T-helper 1 cell treated with Interleukin-12 subunit alpha and Interleukin-12 subunit beta and Interleukin-4 antibody, amounts not matched to agents 30 μg/mL and 1 μg/mL, for 36 hours (primary cell): ENCODE data around the gene DPH7.
"Not testable (repeated sequence)": the region's sequence is repeated elsewhere in the genome, so short reads cannot be mapped to it uniquely, and the experiment has no call there.

Experiments used
- H3K27ac Mint-ChIP-seq: one replicate; pipeline ENCODE4 v1.8.0; 2021; ENCODE audit warnings: mild to moderate bottlenecking, mixed read lengths
- H3K27me3 Mint-ChIP-seq: one replicate; pipeline ENCODE4 v1.8.0; 2021; ENCODE audit warnings: low read depth, mixed read lengths
- H3K36me3 Mint-ChIP-seq: one replicate; pipeline ENCODE4 v1.8.0; 2021; ENCODE audit warnings: low read depth, mixed read lengths
- H3K4me1 Mint-ChIP-seq: one replicate; pipeline ENCODE4 v1.8.0; 2021; ENCODE audit warnings: low read depth, mixed read lengths
- H3K4me3 Mint-ChIP-seq: one replicate; pipeline ENCODE4 v1.8.0; 2021; ENCODE audit warnings: mild to moderate bottlenecking, moderate library complexity, mixed read lengths
- H3K9me3 Mint-ChIP-seq: one replicate; pipeline ENCODE4 v1.8.0; 2021; ENCODE audit warnings: mixed read lengths

Gene DPH7

GRCh38 chr9:137613259-137613658, 34.5 kb upstream of the DPH7 start:
- H3K4me1 Mint-ChIP-seq: peaks cover 13% of the 10 kb centered on the region
- no peak overlapping the region for H3K4me3 Mint-ChIP-seq
- H3K27ac Mint-ChIP-seq: no peak overlapping the region
- no peaks in the 10 kb centered on the region for H3K27me3 Mint-ChIP-seq
- no peaks in the 10 kb centered on the region for H3K9me3 Mint-ChIP-seq
- peaks cover 3% of the 10 kb centered on the region for H3K36me3 Mint-ChIP-seq

- no peaks in the 10 kb centered on the region for H3K9me3 Mint-ChIP-seq
- H3K36me3 Mint-ChIP-seq: peaks cover 3% of the 10 kb centered on the region
- H3K4me1 Mint-ChIP-seq: peaks cover 11% of the 10 kb centered on the region
Measured at GRCh38 chr9:137612741-137613142, 34.0 kb upstream of the DPH7 start.

GRCh38 chr9:137611623-137612609, 33.2 kb upstream of the DPH7 start:
- H3K4me3 Mint-ChIP-seq: no peak overlapping the region

More at GRCh38 chr9:137612741-137613142, 34.0 kb upstream of the DPH7 start:
- H3K4me3 Mint-ChIP-seq: no peak overlapping the region
- no peaks in the 10 kb centered on the region for H3K27me3 Mint-ChIP-seq
- no peak overlapping the region for H3K27ac Mint-ChIP-seq

GRCh38 chr9:137610944-137611343, 32.2 kb upstream of the DPH7 start:
- H3K9me3 Mint-ChIP-seq: no peaks in the 10 kb centered on the region
- no peak overlapping the region for H3K27ac Mint-ChIP-seq
- peaks cover 3% of the 10 kb centered on the region for H3K36me3 Mint-ChIP-seq
- no peak overlapping the region for H3K4me3 Mint-ChIP-seq
- no peaks in the 10 kb centered on the region for H3K27me3 Mint-ChIP-seq
- H3K4me1 Mint-ChIP-seq: peaks cover 11% of the 10 kb centered on the region

More at GRCh38 chr9:137611623-137612609, 33.2 kb upstream of the DPH7 start:
- Mint-ChIP-seq H3K36me3 (peaks cover 3% of the 10 kb centered on the region), H3K4me1 (peaks cover 9% of the 10 kb centered on the region), H3K27ac (peak overlapping the region; percentile 63), H3K9me3 (no peaks in the 10 kb centered on the region), H3K27me3 (no peaks in the 10 kb centered on the region)

GRCh38 chr9:137607141-137607857, 28.6 kb upstream of the DPH7 start:
- Mint-ChIP-seq H3K4me3 (peak overlapping the region; percentile 84), H3K27ac (no peak overlapping the region), H3K27me3 (peaks cover 6% of the 10 kb centered on the region), H3K9me3 (no peaks in the 10 kb centered on the region), H3K4me1 (peaks cover 20% of the 10 kb centered on the region), H3K36me3 (no peaks in the 10 kb centered on the region)

- Mint-ChIP-seq H3K27ac (peak overlapping the region; percentile 6), H3K36me3 (no peaks in the 10 kb centered on the region), H3K27me3 (peaks cover 6% of the 10 kb centered on the region), H3K4me3 (peak overlapping the region; percentile 84), H3K9me3 (no peaks in the 10 kb centered on the region), H3K4me1 (peaks cover 19% of the 10 kb centered on the region)
Measured at GRCh38 chr9:137606734-137607138, 28.0 kb upstream of the DPH7 start.

- H3K4me1 Mint-ChIP-seq: peaks cover 16% of the 10 kb centered on the region
- H3K27me3 Mint-ChIP-seq: peaks cover 6% of the 10 kb centered on the region
- H3K36me3 Mint-ChIP-seq: no peaks in the 10 kb centered on the region
- H3K4me3 Mint-ChIP-seq: peak overlapping the region; percentile 84
- H3K27ac Mint-ChIP-seq: peak overlapping the region; percentile 6
- no peaks in the 10 kb centered on the region for H3K9me3 Mint-ChIP-seq
Measured at GRCh38 chr9:137606005-137606621, 27.4 kb upstream of the DPH7 start.

- Mint-ChIP-seq H3K27me3 (peaks cover 6% of the 10 kb centered on the region), H3K36me3 (no peaks in the 10 kb centered on the region), H3K27ac (peak within 1 kb of the TSS; percentile 6), H3K4me3 (peak within 1 kb of the TSS; percentile 84), H3K9me3 (no peaks in the 10 kb centered on the region), H3K4me1 (peaks cover 16% of the 10 kb centered on the region)
Measured at GRCh38 chr9:137605121-137606004, 26.6 kb upstream of the DPH7 start, which contains the start of gene ARRDC1. Gene ARRDC1, plus strand, starts transcription at chr9:137605686. Its CDS starts 32 bp downstream, at chr9:137605718.

GRCh38 chr9:137604345-137605086, 25.8 kb upstream of the DPH7 start:
- H3K9me3 Mint-ChIP-seq: no peaks in the 10 kb centered on the region
- H3K27ac Mint-ChIP-seq: no peak overlapping the region
- H3K4me3 Mint-ChIP-seq: peak overlapping the region; percentile 42
- H3K4me1 Mint-ChIP-seq: peaks cover 16% of the 10 kb centered on the region
- peaks cover 6% of the 10 kb centered on the region for H3K27me3 Mint-ChIP-seq
- H3K36me3 Mint-ChIP-seq: no peaks in the 10 kb centered on the region

GRCh38 chr9:137603879-137604278, 25.2 kb upstream of the DPH7 start:
- no peaks in the 10 kb centered on the region for H3K36me3 Mint-ChIP-seq
- H3K4me3 Mint-ChIP-seq: peak overlapping the region; percentile 42
- peaks cover 6% of the 10 kb centered on the region for H3K27me3 Mint-ChIP-seq
- no peaks in the 10 kb centered on the region for H3K9me3 Mint-ChIP-seq
- no peak overlapping the region for H3K27ac Mint-ChIP-seq
- peaks cover 16% of the 10 kb centered on the region for H3K4me1 Mint-ChIP-seq

GRCh38 chr9:137602661-137603060, 23.9 kb upstream of the DPH7 start:
- Mint-ChIP-seq H3K9me3 (no peaks in the 10 kb centered on the region), H3K4me1 (peaks cover 20% of the 10 kb centered on the region), H3K27me3 (peaks cover 6% of the 10 kb centered on the region), H3K27ac (no peak overlapping the region), H3K36me3 (no peaks in the 10 kb centered on the region), H3K4me3 (no peak overlapping the region)

GRCh38 chr9:137598943-137599342, 20.2 kb upstream of the DPH7 start:
- Mint-ChIP-seq H3K36me3 (no peaks in the 10 kb centered on the region), H3K27me3 (peaks cover 6% of the 10 kb centered on the region), H3K4me1 (peaks cover 13% of the 10 kb centered on the region), H3K4me3 (no peak overlapping the region), H3K9me3 (no peaks in the 10 kb centered on the region), H3K27ac (no peak overlapping the region)

- H3K27ac Mint-ChIP-seq, H3K36me3 Mint-ChIP-seq, H3K4me1 Mint-ChIP-seq, H3K4me3 Mint-ChIP-seq, H3K9me3 Mint-ChIP-seq, H3K27me3 Mint-ChIP-seq: not testable (repeated sequence)
Measured at GRCh38 chr9:137596577-137596976, 17.9 kb upstream of the DPH7 start.
